HG03159 (cell line): ENCODE measurements around the gene SPEG.
"Not testable (repeated sequence)": the region's sequence is repeated elsewhere in the genome, so short reads cannot be mapped to it uniquely, and the experiment has no call there.

Source experiments
- ATAC-seq: cut with Tn5 transposase; IDR thresholded peaks from one replicate; pipeline ENCODE4 v1.9.1; 2021; ENCODE audit warnings: mild to moderate bottlenecking, moderate library complexity; ENCODE audit not compliant: unreplicated experiment

SPEG gene

DNA sequence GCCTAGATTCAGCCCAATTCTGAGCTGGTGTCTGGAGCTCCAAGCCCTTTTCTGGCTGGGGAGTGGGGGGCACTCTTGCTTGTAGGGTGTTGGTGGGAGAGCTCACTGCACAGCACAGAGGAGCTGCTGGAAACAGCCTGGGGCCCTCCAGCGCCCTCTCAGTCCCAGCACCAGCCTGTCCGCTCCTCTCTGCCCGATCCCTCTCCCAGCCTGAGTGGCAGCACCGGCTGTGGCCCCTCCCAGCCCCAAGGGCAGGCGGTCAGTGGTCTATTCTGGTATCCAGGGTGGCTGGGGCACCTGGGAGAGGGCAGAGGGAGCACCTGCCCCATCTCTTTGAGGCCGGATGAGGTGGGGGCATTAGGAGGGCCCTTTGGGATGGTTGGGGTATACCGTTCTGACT is 29.7 kb upstream of the SPEG start:
- ATAC-seq: no peak

DNA sequence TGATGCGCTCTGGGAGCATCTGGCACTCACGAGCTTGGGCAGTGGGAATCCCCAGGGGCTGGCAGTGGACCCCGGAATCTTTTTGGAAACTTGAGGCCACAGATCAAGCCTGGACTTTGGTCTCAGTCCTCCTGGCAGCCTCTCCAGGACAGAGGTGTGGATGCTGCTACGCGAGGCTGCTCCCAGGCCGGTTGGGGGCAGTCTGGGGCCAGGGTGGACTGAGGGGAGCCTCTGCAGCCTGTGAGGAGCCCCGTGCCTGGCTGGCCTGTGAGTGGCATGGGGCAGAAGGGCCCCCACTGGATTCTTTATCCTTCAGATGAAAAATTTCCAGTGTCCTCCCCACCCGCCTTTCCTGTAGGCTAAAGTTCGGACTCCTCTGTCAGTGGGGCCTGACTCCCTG is 29.2 kb upstream of the SPEG start:
- ATAC-seq: no peak

GRCh38 chr2:219405958-219406860 is 28.4 kb upstream of the SPEG start:
- no peak for ATAC-seq

- no peak for ATAC-seq
Observed at GRCh38 chr2:219406861-219407230, 27.8 kb upstream of the SPEG start.

- not testable (repeated sequence) for ATAC-seq
Observed at GRCh38 chr2:219407343-219407742, 27.3 kb upstream of the SPEG start.

GRCh38 chr2:219408204-219408603 is 26.4 kb upstream of the SPEG start:
- ATAC-seq: no peak

GRCh38 chr2:219408631-219409030 is 26.0 kb upstream of the SPEG start:
- no peak for ATAC-seq

DNA sequence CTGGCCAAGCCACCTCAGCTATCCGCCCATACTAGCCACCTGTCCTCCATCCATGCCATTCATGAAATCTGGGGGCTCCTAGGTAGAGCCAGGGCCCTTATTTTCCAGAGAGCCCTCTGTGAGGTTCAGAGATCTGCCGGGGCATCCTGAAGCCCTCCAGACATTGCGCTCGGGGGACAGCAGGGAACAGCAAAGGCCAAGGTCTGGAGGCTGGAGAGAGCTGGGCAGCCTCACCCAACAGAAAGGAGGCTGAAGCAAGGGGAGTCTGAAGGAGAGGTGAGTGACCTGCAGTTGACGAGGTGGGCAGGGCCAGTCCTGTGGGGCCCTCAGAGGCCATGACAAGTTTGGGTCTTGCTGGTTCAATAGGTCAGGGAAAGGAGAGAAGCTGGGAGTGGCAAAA is 25.0 kb upstream of the SPEG start:
- no peak for ATAC-seq

DNA sequence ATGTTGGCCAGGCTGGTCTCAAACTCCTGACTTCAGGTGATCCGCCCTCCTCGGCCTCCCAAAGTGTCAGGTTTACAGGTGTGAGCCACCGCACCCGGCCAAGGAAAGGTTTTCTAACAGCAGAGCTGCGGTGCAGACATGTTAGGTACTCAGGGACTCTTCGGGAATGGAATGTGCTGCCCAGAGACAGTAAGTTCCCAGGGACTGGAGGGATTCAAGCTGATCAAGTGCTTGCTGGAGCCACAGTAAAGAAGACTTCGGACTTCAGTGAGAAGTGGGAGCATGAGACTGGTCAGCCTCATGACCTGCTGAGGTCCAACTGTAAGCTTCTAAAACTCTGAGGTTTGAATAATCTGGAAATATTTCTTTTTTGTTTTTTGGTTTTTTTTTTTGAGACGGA is 24.3 kb upstream of the SPEG start:
- no peak for ATAC-seq

DNA sequence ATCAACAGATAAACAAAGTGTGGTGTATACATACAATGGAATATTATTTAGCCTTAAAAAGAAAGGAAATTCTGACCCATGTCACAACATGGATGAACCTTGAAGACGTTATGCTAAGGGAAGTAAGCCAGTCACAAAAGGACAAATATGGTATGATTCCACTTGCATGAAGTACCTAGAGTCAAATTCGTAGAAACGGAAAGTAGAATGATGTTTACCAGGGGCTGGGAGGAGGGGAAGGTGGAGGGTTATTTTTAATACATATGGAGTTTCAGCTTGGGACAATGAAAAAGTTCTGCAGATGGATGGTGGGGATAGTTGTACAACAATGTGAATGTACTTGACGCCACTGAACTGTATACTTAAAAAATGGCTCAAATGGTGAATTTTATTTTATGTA is 19.8 kb upstream of the SPEG start:
- no peak for ATAC-seq

- ATAC-seq: no peak
Observed at GRCh38 chr2:219415580-219416234, 18.9 kb upstream of the SPEG start.

- ATAC-seq: no peak
Observed at GRCh38 chr2:219416235-219416602, 18.4 kb upstream of the SPEG start.

GRCh38 chr2:219416938-219417337 is 17.7 kb upstream of the SPEG start:
- ATAC-seq: no peak

DNA sequence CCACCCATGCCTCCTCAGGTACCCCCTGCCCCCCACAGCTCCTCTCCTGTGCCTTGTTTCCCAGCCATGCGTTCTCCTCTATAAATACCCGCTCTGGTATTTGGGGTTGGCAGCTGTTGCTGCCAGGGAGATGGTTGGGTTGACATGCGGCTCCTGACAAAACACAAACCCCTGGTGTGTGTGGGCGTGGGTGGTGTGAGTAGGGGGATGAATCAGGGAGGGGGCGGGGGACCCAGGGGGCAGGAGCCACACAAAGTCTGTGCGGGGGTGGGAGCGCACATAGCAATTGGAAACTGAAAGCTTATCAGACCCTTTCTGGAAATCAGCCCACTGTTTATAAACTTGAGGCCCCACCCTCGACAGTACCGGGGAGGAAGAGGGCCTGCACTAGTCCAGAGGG is 17.3 kb upstream of the SPEG start:
- no peak for ATAC-seq

DNA sequence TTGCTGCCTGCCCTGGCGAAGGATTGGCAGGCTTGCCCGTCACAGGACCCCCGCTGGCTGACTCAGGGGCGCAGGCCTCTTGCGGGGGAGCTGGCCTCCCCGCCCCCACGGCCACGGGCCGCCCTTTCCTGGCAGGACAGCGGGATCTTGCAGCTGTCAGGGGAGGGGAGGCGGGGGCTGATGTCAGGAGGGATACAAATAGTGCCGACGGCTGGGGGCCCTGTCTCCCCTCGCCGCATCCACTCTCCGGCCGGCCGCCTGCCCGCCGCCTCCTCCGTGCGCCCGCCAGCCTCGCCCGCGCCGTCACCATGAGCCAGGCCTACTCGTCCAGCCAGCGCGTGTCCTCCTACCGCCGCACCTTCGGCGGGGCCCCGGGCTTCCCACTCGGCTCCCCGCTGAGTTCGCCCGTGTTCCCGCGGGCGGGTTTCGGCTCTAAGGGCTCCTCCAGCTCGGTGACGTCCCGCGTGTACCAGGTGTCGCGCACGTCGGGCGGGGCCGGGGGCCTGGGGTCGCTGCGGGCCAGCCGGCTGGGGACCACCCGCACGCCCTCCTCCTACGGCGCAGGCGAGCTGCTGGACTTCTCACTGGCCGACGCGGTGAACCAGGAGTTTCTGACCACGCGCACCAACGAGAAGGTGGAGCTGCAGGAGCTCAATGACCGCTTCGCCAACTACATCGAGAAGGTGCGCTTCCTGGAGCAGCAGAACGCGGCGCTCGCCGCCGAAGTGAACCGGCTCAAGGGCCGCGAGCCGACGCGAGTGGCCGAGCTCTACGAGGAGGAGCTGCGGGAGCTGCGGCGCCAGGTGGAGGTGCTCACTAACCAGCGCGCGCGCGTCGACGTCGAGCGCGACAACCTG is 16.3 kb upstream of the SPEG start, which contains the start of gene DES:
TSS of gene DES (plus strand) at position 223 of the 857 bp plus-strand sequence. CDS start at position 309, 86 bp downstream.
- no peak for ATAC-seq

DNA sequence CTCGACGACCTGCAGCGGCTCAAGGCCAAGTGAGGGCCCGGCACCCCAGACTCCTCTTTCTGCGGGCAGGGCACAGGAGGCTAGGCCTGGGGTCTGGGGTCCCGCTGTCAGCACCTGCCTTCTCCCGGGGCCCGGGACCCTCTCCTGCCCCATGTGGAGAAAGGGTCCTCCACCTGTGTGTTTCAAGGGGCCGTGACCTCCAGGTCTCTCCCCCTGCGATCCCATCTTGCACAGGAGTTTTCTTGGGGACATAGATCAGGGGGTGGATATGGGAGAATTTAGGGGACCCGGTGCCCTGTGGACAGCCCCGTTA is 15.7 kb upstream of the SPEG start:
- no peak for ATAC-seq

DNA sequence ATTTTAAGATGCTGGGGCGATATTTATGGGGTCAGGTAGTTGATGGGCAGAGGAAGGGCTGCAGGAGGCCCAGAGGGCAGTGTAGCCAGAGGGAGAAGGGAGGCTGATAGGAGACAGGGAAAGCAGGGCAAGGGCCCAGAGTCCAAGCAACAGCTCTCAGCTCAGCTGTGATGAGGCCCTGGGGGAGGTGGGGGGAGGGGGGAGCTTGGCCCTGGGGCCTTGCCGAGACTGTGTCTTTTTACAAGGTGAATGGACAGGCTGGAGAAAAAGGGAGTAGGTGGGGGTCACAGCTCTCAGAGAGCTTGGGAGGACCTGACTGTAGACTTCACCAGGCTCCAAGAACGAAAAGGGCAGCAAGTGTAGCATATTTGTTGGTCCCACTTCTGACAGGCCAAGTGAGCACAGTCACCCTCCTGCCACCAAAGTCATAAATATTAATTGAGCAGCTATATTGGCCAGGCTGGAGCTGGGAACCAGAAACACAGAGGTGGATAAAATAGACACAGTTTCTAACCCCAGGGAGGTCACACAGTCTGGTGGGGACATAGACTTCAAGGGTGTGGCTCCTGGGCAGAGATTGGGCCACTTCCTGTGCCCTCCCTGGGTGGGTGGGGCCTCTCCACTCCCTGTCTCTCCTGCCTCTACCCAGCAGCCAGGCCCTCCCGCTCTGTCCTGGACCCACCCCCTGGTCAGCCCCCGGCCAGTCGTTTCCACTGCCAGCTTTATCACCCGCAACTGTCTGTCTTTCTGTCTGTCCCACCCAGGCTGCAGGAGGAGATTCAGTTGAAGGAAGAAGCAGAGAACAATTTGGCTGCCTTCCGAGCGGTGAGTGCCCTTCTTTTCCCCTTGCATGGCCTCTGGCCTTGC is 15.1 kb upstream of the SPEG start:
- ATAC-seq: no peak

DNA sequence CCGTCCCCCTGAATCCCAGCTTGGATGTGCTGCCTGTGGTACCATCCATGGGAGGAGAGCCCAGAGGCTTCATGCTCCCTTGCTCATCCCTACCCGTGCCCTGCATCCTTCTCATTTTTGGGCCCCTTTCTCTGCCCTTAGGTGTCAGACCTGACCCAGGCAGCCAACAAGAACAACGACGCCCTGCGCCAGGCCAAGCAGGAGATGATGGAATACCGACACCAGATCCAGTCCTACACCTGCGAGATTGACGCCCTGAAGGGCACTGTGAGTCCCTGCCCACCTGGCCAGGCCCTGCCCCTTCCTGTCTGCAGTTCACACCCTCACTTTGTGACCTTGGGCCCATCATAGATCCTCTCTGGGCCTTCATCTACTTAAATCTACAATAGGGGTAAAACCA is 14.0 kb upstream of the SPEG start:
- ATAC-seq: no peak

- no peak for ATAC-seq
Observed at GRCh38 chr2:219421323-219421722, 13.3 kb upstream of the SPEG start.

GRCh38 chr2:219422952-219423534 is 11.6 kb upstream of the SPEG start:
- ATAC-seq: no peak
